GM12891 (cell line): Measurements from ENCODE around the gene CWC15.

Experiments
- POLR2A ChIP-seq: IDR thresholded peaks from 2 replicates; pipeline ENCODE4 v1.6.1; 2011; ENCODE audit warnings: low read depth, low read length, control low read depth
- POLR2AphosphoS5 ChIP-seq: IDR thresholded peaks from 2 replicates; pipeline ENCODE4 v1.6.1; 2011; ENCODE audit warnings: low read depth, low read length, control low read depth

- TF ChIP-seq POLR2A (no peak), POLR2AphosphoS5 (no peak)
Observed at GRCh38 chr11:94958121-94958696, 15.1 kb downstream of the CWC15 start.
